ENCODE data around the gene ZNF316. TPM values are rescaled to one million over a fixed set of nuclear protein-coding genes. Genes with fewer than 3 reads are reported as not detected.

The ZNF316 gene
- total RNA-seq, 4 donors from 2014 or later: 32.1 to 77.7 (median 36.2) TPM

- no peak for DNase-seq (ENCODE audit: low spot score in 2 of 2)
- H3K4me1 ChIP-seq: no peaks in the 10 kb centered on the region
- no peaks in the 10 kb centered on the region for H3K27me3 ChIP-seq
- peaks cover 0 to 18% (median 0%) of the 10 kb centered on the region in 4 donors for H3K9me3 ChIP-seq
- peaks cover 5 to 85% (median 7%) of the 10 kb centered on the region in 3 donors for H3K36me3 ChIP-seq
- H3K4me3 ChIP-seq: no peak overlapping the region
- 94 to 95% methylated on average over 114 to 141 of the region's 146 CpGs for WGBS, 2 donors
- no peak for TF ChIP-seq EP300 (IDR thresholded peaks at IDR 0.05)
- no peak for TF ChIP-seq CTCF (IDR thresholded peaks at IDR 0.05)
- no peak for TF ChIP-seq POLR2A (IDR thresholded peaks at IDR 0.05)
- H3K27ac ChIP-seq: no peak overlapping the region
Observed at GRCh38 chr7:6653071-6654003, 16.2 kb downstream of the ZNF316 start.

GRCh38 chr7:6654113-6654841 lies 17.2 kb downstream of the ZNF316 start:
- Histone ChIP-seq H3K4me3 (no peak overlapping the region), H3K27me3 (no peaks in the 10 kb centered on the region), H3K9me3 (peaks cover 0 to 18% (median 0%) of the 10 kb centered on the region in 4 donors), H3K36me3 (peaks cover 5 to 75% (median 7%) of the 10 kb centered on the region in 3 donors), H3K4me1 (no peaks in the 10 kb centered on the region), H3K27ac (no peak overlapping the region)
- no peak for DNase-seq (ENCODE audit: low spot score in 2 of 2)
- TF ChIP-seq EP300 (IDR thresholded peaks at IDR 0.05): no peak
- TF ChIP-seq POLR2A (IDR thresholded peaks at IDR 0.05): no peak
- no peak for TF ChIP-seq CTCF (IDR thresholded peaks at IDR 0.05)
- 92 to 98% methylated on average over 53 to 83 of the region's 94 CpGs for WGBS, 2 donors

GRCh38 chr7:6654842-6655610 lies 17.9 kb downstream of the ZNF316 start:
- H3K9me3 ChIP-seq: peaks cover 0 to 18% (median 0%) of the 10 kb centered on the region in 4 donors
- no peak overlapping the region for H3K27ac ChIP-seq
- no peak overlapping the region for H3K4me3 ChIP-seq
- no peak for DNase-seq (ENCODE audit: low spot score in 2 of 2)
- no peaks in the 10 kb centered on the region for H3K4me1 ChIP-seq
- H3K27me3 ChIP-seq: no peaks in the 10 kb centered on the region
- WGBS, 2 donors: 89 to 90% methylated on average over 48 of the region's 48 CpGs
- TF ChIP-seq CTCF (IDR thresholded peaks at IDR 0.05): no peak
- no peak for TF ChIP-seq POLR2A (IDR thresholded peaks at IDR 0.05)
- no peak for TF ChIP-seq EP300 (IDR thresholded peaks at IDR 0.05)
- peaks cover 5 to 68% (median 7%) of the 10 kb centered on the region in 3 donors for H3K36me3 ChIP-seq

- Histone ChIP-seq H3K4me3 (no peak overlapping the region), H3K27me3 (no peaks in the 10 kb centered on the region), H3K9me3 (peaks cover 0 to 18% (median 0%) of the 10 kb centered on the region in 4 donors), H3K4me1 (no peaks in the 10 kb centered on the region), H3K36me3 (peaks cover 5 to 60% (median 7%) of the 10 kb centered on the region in 3 donors), H3K27ac (no peak overlapping the region)
- TF ChIP-seq POLR2A (IDR thresholded peaks at IDR 0.05) (no peak), CTCF (IDR thresholded peaks at IDR 0.05) (no peak), EP300 (IDR thresholded peaks at IDR 0.05) (no peak)
- no peak for DNase-seq (ENCODE audit: low spot score in 2 of 2)
- 93 to 95% methylated on average over 17 of the region's 17 CpGs for WGBS, 2 donors
Observed at GRCh38 chr7:6655636-6656385, 18.7 kb downstream of the ZNF316 start.

All from tibial nerve (tissue), 4 donors.